Sigmoid colon (tissue), 4 donors: ENCODE measurements around the gene PDE7B.
A peak's percentile ranks its signal among the peaks of the same experiment; 100 is the strongest.

ENCODE experiments used
- EP300 ChIP-seq, 4 donors: sonication (generic); formaldehyde crosslinking; IDR thresholded peaks; one replicate each; pipeline ENCODE4 v1.6.1; 2017; ENCODE audit warnings: antibody characterized with exemption in 4 of 4
- POLR2A ChIP-seq, 2 donors: fragments of 450-650 bp; IDR thresholded peaks; one replicate each; pipeline ENCODE4 v1.6.1; 2016; ENCODE audit warnings: antibody characterized with exemption in 2 of 2, mild to moderate bottlenecking in 2 of 2, moderate library complexity in 2 of 2
- POLR2AphosphoS5 ChIP-seq, 4 donors: sonication (generic); formaldehyde crosslinking; IDR thresholded peaks; one replicate each; pipeline ENCODE4 v1.6.1; 2017; ENCODE audit warnings: antibody characterized with exemption in 4 of 4
- TF ChIP-seq, protein P1 (sequence below), 4 experiments: fragments of 450-650 bp in 3 of 4; fragments of 200-600 bp in 1 of 4; IDR thresholded peaks; one replicate each; pipeline ENCODE4 v1.5.1; 2016 to 2019; ENCODE audit warnings: antibody characterized with exemption in 4 of 4, mild to moderate bottlenecking in 3 of 4, moderate library complexity in 2 of 4

DNA sequence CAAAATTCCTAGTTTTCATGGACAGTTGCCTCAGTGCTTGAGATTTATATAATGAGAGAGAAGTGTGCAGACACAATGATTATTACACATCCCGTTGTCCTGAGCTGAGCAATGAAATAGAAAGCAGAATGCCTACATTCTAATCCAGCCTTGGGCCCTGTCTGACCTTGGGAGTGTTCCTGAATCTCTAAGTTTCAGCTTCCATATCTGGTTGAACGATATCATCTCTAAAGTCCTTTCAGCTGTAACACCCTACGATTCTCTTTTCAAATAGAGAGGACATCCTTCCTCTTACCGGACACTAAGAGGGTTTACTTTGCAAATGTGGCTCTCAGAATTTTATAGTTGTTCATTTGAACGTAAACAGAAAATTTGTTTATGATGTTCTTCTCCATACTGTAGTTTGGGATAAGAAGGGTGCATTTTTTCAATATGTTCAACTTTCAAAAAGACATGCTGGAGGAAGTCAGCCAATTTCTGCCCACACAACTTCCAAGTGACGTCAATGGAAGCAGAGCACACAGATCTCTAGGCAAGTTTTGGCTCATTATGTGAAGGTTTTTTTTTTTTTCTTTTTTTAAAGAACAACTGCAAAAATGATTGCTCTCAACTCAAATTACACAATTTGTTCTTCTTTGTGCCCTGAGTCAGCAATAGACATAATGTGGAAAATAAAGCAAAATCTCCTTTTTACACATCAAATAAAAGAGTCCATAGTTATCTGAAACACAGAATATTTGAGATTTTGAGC, 50.4 kb downstream of the PDE7B start:
- TF ChIP-seq, protein P1, sequence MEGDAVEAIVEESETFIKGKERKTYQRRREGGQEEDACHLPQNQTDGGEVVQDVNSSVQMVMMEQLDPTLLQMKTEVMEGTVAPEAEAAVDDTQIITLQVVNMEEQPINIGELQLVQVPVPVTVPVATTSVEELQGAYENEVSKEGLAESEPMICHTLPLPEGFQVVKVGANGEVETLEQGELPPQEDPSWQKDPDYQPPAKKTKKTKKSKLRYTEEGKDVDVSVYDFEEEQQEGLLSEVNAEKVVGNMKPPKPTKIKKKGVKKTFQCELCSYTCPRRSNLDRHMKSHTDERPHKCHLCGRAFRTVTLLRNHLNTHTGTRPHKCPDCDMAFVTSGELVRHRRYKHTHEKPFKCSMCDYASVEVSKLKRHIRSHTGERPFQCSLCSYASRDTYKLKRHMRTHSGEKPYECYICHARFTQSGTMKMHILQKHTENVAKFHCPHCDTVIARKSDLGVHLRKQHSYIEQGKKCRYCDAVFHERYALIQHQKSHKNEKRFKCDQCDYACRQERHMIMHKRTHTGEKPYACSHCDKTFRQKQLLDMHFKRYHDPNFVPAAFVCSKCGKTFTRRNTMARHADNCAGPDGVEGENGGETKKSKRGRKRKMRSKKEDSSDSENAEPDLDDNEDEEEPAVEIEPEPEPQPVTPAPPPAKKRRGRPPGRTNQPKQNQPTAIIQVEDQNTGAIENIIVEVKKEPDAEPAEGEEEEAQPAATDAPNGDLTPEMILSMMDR (IDR thresholded peaks at IDR 0.05), result no peak
- TF ChIP-seq POLR2A (IDR thresholded peaks at IDR 0.05) (no peak), POLR2AphosphoS5 (IDR thresholded peaks at IDR 0.05) (peak in 3 of 4 donors; percentile 18 to 50 (median 33)), EP300 (IDR thresholded peaks at IDR 0.05) (peak in 1 of 4 donors; percentile 12)
